ENCODE results near the gene GPR15LG.
"Not testable (repeated sequence)": the region's sequence is repeated elsewhere in the genome, so short reads cannot be mapped to it uniquely, and the experiment has no call there.

GPR15LG gene
- total RNA-seq, result 0 reads per million in 2 donors

- no peak for DNase-seq
These were observed at the start of gene GPR15LG for GRCh38 chr10:84173501-84173929. TSS of gene GPR15LG (plus strand) at chr10:84173801. CDS start at chr10:84173852, 51 bp downstream.

- not testable (repeated sequence) for DNase-seq
These were observed 47.5 kb upstream of the GPR15LG start for GRCh38 chr10:84125910-84126784.

GRCh38 chr10:84126785-84127167, 46.8 kb upstream of the GPR15LG start:
- DNase-seq, result no peak

GRCh38 chr10:84135836-84136235, 37.8 kb upstream of the GPR15LG start:
- DNase-seq, result no peak

- DNase-seq, result no peak
These were observed 35.8 kb upstream of the GPR15LG start for GRCh38 chr10:84137811-84138210.

GRCh38 chr10:84138478-84139125, 35.0 kb upstream of the GPR15LG start:
- DNase-seq, result no peak

- DNase-seq, result peak; percentile 83
These were observed 34.2 kb upstream of the GPR15LG start, which contains the start of gene GHITM for GRCh38 chr10:84139126-84140035. TSS of gene GHITM (plus strand) at chr10:84139509. CDS start at chr10:84141501, 1,992 bp downstream.

- DNase-seq, result no peak
These were observed 33.6 kb upstream of the GPR15LG start for GRCh38 chr10:84140036-84140379.

- no peak for DNase-seq
These were observed 26.3 kb upstream of the GPR15LG start for GRCh38 chr10:84147347-84147746.

- DNase-seq, result not testable (repeated sequence)
These were observed 25.5 kb upstream of the GPR15LG start for GRCh38 chr10:84148006-84148597.

GRCh38 chr10:84149854-84150253, 23.7 kb upstream of the GPR15LG start:
- no peak for DNase-seq

- DNase-seq, result no peak
These were observed 20.8 kb upstream of the GPR15LG start for GRCh38 chr10:84152769-84153168.

GRCh38 chr10:84155521-84155920, 18.1 kb upstream of the GPR15LG start:
- DNase-seq, result no peak

GRCh38 chr10:84156009-84156408, 17.6 kb upstream of the GPR15LG start:
- DNase-seq, result no peak

- no peak for DNase-seq
These were observed 16.8 kb upstream of the GPR15LG start for GRCh38 chr10:84156768-84157167.

- no peak for DNase-seq
These were observed 15.5 kb upstream of the GPR15LG start for GRCh38 chr10:84158061-84158460.

- DNase-seq, result no peak
These were observed 15.1 kb upstream of the GPR15LG start for GRCh38 chr10:84158550-84158949.

- no peak for DNase-seq
These were observed 14.4 kb upstream of the GPR15LG start for GRCh38 chr10:84159076-84159685.

- DNase-seq, result no peak
These were observed 12.8 kb upstream of the GPR15LG start for GRCh38 chr10:84160663-84161362.

- DNase-seq, result no peak
These were observed 9.6 kb upstream of the GPR15LG start for GRCh38 chr10:84163996-84164395.

GRCh38 chr10:84164442-84164841, 9.2 kb upstream of the GPR15LG start:
- DNase-seq, result no peak

Measured in activated gamma-delta T cell (primary cell).